ENCODE data around the gene ADNP2.

The ADNP2 gene

DNA sequence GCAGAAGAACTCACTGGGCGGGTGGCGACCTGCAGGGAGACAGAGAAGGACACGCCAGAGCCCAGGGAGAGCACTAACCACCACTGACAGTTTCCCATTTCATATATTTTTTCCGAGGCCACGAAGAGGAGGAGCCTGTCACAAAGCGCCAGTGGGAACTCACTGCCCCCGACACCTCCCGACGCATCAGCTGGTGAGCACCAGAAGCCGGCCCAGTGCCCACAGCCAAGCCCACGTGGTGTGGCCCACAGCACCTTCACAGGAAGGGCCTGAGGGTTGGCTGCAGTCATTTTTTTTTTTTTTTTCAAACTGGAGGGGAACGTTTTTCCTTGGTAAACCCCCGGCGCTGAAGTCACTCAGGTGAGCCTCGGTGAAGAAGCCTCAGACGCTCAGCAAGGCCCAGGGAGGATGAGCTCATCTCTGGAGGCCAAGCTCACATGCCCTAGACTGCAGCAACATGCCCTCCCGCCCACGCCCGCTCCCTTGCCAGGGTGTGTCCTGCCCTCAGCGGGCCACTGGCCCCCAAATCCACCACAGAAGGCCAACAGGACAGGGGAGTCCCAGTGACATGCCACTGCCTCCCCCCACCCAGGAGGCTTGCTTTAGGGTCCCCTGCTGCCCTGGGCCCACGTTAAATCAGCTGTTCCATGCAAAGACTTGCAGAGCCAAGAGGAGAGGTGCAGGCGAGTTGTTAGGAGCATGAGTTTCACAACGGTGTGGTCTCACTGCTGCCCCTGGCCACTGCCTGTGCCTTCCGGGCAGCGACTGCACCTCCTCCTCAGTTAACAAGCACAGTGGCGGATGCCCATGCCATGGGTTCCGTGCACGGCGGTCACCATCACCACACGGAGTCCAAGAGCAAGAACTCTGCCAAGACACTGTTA, 70.1 kb downstream of the ADNP2 start:
- no peak overlapping the region for H3K4me3 Mint-ChIP-seq
- no peaks in the 10 kb centered on the region for H3K36me3 Mint-ChIP-seq
- no peaks in the 10 kb centered on the region for H3K9me3 Mint-ChIP-seq
- DNase-seq (ENCODE audit: low spot score in 2 of 2) (no peak), ATAC-seq (ENCODE audit: low read depth) (no peak)
- H3K27ac Mint-ChIP-seq = no peak overlapping the region
- peaks cover 2% of the 10 kb centered on the region for H3K4me1 Mint-ChIP-seq
- H3K27me3 Mint-ChIP-seq = peaks cover 35% of the 10 kb centered on the region

DNA sequence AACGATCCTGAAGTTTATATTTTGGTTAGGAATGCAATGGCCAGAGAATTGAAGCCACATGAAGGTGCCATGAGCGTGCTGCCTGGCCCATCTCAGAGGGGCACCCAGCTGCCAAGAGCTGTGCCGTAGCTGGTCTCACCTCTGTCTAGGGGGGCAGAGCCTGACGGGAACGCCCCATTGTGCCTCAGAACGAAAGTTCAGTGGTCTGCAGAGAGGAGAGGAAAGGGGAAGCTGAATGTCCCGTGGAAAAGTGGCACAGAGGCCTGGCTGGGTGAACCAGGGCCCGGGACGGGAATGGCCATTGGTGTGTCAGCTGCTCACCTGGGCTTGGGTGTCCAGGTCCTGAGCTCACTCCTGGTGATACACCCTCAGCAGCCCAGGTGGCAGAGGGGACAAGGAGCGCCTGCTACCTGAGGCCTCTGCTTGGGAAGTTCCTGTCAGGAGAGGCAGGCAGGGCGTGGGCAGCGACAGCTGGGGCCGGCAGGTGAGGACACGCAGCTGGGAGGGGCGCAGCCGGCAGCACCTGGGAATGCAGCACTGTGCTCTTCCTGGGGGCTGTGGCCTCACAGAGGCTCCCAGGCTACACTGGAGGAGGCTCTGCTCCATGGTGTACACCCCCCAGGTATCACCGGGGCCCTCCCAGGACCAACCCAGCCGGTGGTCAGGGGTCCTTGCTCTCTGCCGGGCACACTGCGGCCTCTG, 70.9 kb downstream of the ADNP2 start:
- no peak overlapping the region for H3K27ac Mint-ChIP-seq
- no peak for DNase-seq (ENCODE audit: low spot score in 2 of 2)
- no peaks in the 10 kb centered on the region for H3K9me3 Mint-ChIP-seq
- no peak for ATAC-seq (ENCODE audit: low read depth)
- peaks cover 34% of the 10 kb centered on the region for H3K27me3 Mint-ChIP-seq
- H3K36me3 Mint-ChIP-seq = no peaks in the 10 kb centered on the region
- no peak overlapping the region for H3K4me3 Mint-ChIP-seq
- peaks cover 2% of the 10 kb centered on the region for H3K4me1 Mint-ChIP-seq

DNA sequence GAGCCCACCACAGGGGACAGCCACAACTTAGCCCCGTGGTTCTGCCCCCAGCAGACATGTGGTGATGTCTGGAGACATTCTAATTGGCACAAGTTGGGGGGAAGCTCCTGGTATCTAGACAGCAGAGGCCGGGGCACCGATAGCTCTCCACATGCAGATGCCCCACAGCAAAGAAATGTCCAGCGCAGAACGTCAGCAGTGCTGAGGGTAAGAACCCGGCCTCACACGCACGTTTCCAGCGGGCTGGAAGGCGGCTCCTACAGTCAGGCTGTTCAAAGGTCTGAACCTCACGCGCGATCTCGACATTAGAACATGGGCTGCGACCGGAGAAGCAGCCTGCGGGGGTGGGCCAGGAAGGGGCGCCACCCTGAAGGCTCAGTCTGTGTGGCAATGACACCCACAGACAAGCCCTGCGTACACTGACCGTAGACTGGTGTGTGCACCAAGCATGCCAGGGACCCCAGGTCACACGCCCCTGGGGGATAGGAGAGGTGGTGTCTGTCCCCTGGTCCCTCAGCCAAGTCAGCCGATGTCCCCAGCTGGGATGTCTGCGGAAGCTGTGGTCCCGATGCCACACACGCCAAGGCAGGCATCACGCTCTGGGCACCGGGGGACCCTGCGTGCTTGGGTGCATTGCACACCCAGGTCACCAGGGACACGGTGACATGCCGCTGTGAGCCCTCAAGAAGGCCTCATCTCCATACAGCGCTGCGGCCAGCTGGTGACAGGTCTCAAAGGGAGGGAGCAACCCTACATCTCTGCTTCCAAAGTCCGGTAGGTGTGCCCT, 71.9 kb downstream of the ADNP2 start:
- H3K27me3 Mint-ChIP-seq = peaks cover 33% of the 10 kb centered on the region

DNA sequence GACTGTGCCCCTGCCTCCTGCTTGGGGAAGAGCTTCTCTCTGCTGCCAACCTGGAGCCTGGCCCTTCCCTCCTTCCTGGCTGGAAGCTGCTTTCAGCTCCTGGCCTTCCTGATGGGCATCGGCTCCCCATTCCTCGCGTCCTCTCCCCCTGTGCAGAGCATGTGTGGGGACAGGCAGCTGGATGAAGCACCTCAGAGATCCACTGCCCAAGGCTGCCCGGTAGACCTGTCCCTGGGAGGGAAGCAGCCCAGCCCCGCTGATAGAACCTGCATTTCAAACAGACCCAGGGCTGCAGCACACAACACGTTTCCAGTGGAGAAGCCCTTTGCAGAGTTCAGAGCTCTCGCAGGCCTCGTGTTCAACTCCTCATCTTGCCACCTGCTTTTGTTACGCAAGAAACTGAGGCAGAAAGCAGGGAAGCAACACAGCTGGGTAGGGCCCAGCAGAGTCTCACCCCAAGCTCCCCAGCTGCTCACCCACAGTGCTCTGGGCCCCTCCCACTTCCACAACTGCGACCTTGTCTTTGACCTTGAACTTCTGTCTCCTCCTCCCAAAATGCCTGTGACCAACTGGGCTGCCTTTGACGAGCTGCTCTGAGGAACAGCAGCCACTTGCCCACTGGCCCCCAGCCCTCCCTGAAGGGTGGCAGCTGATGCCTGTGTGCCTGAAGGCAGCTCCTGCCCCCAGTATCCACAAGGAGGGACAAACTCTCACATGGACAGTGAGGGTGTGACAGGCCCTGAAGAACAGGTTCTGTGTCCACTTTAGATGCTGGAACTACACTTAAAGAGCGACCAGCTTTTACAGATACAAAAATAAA, 72.8 kb downstream of the ADNP2 start:
- H3K27me3 Mint-ChIP-seq = peaks cover 31% of the 10 kb centered on the region
- no peak overlapping the region for H3K4me3 Mint-ChIP-seq
- peaks cover 2% of the 10 kb centered on the region for H3K4me1 Mint-ChIP-seq
- ATAC-seq (ENCODE audit: low read depth) (no peak), DNase-seq (ENCODE audit: low spot score in 2 of 2) (no peak)
- H3K27ac Mint-ChIP-seq = no peak overlapping the region
- H3K9me3 Mint-ChIP-seq = no peaks in the 10 kb centered on the region
- no peaks in the 10 kb centered on the region for H3K36me3 Mint-ChIP-seq

More for the DNA sequence above, 71.9 kb downstream of the ADNP2 start:
- Mint-ChIP-seq H3K9me3 (no peaks in the 10 kb centered on the region), H3K4me1 (peaks cover 2% of the 10 kb centered on the region), H3K36me3 (no peaks in the 10 kb centered on the region), H3K27ac (no peak overlapping the region), H3K4me3 (no peak overlapping the region)
- no peak for DNase-seq (ENCODE audit: low spot score in 2 of 2)
- no peak for ATAC-seq (ENCODE audit: low read depth)

DNA sequence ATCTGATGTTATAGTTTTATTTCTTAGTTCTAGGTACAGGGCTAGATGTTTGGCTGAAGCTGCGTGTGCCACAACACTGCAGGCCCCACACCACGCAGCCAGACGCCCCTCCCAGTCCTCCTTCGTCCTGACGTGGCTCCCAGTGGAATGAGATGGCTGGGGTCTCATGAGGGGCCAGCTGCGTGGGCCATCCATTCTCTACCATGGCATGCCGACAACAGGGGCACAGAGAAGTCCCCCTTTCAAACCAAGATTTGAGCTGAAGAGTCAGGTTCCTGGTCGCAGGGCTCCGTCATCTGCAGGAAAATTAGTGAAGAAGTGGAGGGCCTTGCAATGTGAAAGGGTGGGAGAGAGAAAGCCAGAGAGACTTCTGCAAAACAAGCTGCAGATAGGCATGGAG, 73.8 kb downstream of the ADNP2 start:
- H3K4me1 Mint-ChIP-seq = peaks cover 2% of the 10 kb centered on the region
- no peak overlapping the region for H3K27ac Mint-ChIP-seq
- H3K9me3 Mint-ChIP-seq = no peaks in the 10 kb centered on the region
- no peaks in the 10 kb centered on the region for H3K36me3 Mint-ChIP-seq
- ATAC-seq (ENCODE audit: low read depth) (no peak), DNase-seq (ENCODE audit: low spot score in 2 of 2) (no peak)
- H3K27me3 Mint-ChIP-seq = peaks cover 22% of the 10 kb centered on the region
- no peak overlapping the region for H3K4me3 Mint-ChIP-seq

GRCh38 chr18:80183273-80184050, 74.4 kb downstream of the ADNP2 start:
- peaks cover 22% of the 10 kb centered on the region for H3K27me3 Mint-ChIP-seq
- DNase-seq (ENCODE audit: low spot score in 2 of 2) (no peak), ATAC-seq (ENCODE audit: low read depth) (no peak)
- peaks cover 2% of the 10 kb centered on the region for H3K4me1 Mint-ChIP-seq
- no peaks in the 10 kb centered on the region for H3K9me3 Mint-ChIP-seq
- H3K4me3 Mint-ChIP-seq = no peak overlapping the region
- no peaks in the 10 kb centered on the region for H3K36me3 Mint-ChIP-seq
- H3K27ac Mint-ChIP-seq = no peak overlapping the region

DNA sequence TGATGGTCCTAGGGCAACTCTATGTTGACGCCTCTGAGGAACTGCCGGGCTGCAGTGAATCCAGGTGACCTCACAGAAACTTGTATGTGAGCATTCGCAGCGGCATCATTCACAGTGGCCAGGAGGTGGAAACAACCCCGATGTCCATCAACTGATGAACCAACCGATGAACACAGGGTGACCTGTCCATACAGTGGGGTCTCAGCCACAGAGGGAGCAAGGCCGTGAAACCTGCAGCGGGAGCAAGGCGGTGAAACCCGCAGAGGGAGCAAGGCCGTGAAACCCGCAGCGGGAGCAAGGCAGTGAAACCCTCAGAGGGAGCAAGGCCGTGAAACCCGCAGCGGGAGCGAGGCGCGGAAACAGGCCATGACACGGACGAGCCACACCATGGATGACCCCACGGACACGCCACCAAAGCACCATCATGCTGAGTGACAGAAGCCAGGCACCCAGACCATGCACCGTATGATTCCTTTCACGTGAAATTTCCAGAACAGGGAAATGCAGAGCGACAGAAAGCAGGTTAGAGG, 75.2 kb downstream of the ADNP2 start:
- Mint-ChIP-seq H3K36me3 (no peaks in the 10 kb centered on the region), H3K27me3 (peaks cover 20% of the 10 kb centered on the region), H3K27ac (no peak overlapping the region), H3K4me1 (peaks cover 2% of the 10 kb centered on the region), H3K9me3 (no peaks in the 10 kb centered on the region), H3K4me3 (no peak overlapping the region)
- ATAC-seq (ENCODE audit: low read depth) (no peak), DNase-seq (ENCODE audit: low spot score in 2 of 2) (no peak)

DNA sequence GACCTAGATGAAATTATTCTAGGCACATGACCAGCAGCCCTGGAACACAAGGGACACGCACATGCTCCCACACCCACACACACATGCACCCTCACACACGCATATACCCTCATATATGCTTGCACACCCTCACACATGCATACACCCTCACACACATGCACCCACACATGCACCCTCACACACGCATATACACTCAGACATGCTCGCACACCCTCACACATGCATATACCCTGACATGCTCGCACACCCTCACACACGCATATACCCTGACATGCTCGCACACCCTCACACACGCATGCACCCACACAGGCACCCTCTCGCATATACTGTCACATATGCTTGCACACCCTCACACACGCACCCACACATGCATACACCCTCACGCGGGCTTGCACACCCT, 76.5 kb downstream of the ADNP2 start:
- ATAC-seq (ENCODE audit: low read depth) (no peak), DNase-seq (ENCODE audit: low spot score in 2 of 2) (no peak)
- H3K27ac Mint-ChIP-seq = no peak overlapping the region
- no peak overlapping the region for H3K4me3 Mint-ChIP-seq
- no peaks in the 10 kb centered on the region for H3K36me3 Mint-ChIP-seq
- no peaks in the 10 kb centered on the region for H3K9me3 Mint-ChIP-seq
- peaks cover 21% of the 10 kb centered on the region for H3K27me3 Mint-ChIP-seq
- no peaks in the 10 kb centered on the region for H3K4me1 Mint-ChIP-seq

DNA sequence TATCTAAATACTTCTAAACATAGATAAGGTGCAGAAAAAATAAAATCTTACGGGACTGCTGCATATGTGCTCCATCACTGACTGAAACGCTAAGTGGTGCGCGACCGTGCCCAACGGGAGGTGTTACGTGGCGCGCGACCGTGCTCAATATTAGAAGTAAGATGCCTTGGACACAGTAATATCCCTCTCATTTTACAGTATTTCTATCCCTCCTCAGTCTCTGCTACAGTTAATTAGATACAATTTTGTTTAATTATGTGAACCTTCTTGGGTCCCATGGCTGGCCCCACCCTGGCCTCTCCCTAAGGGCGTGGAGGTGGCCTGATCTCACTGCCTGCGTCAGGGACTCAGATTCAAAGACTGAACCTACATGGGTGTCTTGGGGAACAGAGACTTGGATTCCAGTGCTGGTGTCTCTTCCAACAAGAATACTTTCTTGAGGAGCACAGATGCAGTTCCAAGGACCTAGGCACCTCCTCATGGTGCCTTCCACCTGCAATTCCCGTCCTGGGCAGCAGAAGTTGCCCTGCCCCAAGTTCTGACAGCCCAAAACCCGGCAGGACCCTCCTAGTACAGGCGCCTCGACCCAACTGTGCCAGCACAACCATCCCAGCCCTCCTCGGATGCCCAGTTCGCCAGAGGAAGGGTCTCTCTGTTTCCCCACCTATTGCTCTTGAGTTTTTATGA, 79.0 kb downstream of the ADNP2 start:
- Mint-ChIP-seq H3K27me3 (peaks cover 23% of the 10 kb centered on the region), H3K4me3 (no peak overlapping the region), H3K9me3 (no peaks in the 10 kb centered on the region), H3K4me1 (no peaks in the 10 kb centered on the region), H3K27ac (no peak overlapping the region), H3K36me3 (no peaks in the 10 kb centered on the region)
- DNase-seq (ENCODE audit: low spot score in 2 of 2) (no peak), ATAC-seq (ENCODE audit: low read depth) (no peak)

GRCh38 chr18:80188643-80189530, 79.8 kb downstream of the ADNP2 start:
- no peaks in the 10 kb centered on the region for H3K4me1 Mint-ChIP-seq
- H3K9me3 Mint-ChIP-seq = no peaks in the 10 kb centered on the region
- no peaks in the 10 kb centered on the region for H3K36me3 Mint-ChIP-seq
- DNase-seq (ENCODE audit: low spot score in 2 of 2) = no peak
- peaks cover 26% of the 10 kb centered on the region for H3K27me3 Mint-ChIP-seq
- ATAC-seq (ENCODE audit: low read depth) = no peak
- H3K27ac Mint-ChIP-seq = no peak overlapping the region
- no peak overlapping the region for H3K4me3 Mint-ChIP-seq

- ATAC-seq (ENCODE audit: low read depth) (no peak), DNase-seq (ENCODE audit: low spot score in 2 of 2) (no peak)
- Mint-ChIP-seq H3K27ac (no peak overlapping the region), H3K27me3 (peaks cover 29% of the 10 kb centered on the region), H3K9me3 (no peaks in the 10 kb centered on the region), H3K36me3 (no peaks in the 10 kb centered on the region), H3K4me3 (no peak overlapping the region), H3K4me1 (no peaks in the 10 kb centered on the region)
Measured at GRCh38 chr18:80189531-80189865, 80.4 kb downstream of the ADNP2 start.

Data from memory B cell (primary cell).